PC-9 (cell line): ENCODE results near the gene SHTN1. TPM values are rescaled to one million over a fixed set of nuclear protein-coding genes. Genes with fewer than 3 reads are reported as not detected.

Source experiments
- BruUV-seq: library from RNA; stranded (reverse); fragments of 400-500 nt; replicated peaks from 2 replicates; lab custom pipeline; 2021; lab: Mats Ljungman, UMichigan
- CTCF ChIA-PET: fragments of 300-600 bp; sonication (Branson Sonifier 250); formaldehyde crosslinking; loops from one replicate; lab custom pipeline; 2022; ENCODE audit warnings: antibody characterized with exemption; lab: Charles Lee
- POLR2A ChIA-PET: fragments of 300-600 bp; sonication (Branson Sonifier 250); formaldehyde crosslinking; loops from one replicate; lab custom pipeline; 2022; ENCODE audit warnings: antibody characterized with exemption; ENCODE audit not compliant: unreplicated experiment; lab: Charles Lee
- DNase-seq, 2 experiments: peaks; one replicate each; pipeline versions ENCODE4 v3.0.0 to v3.0.0-alpha.2; 2015 to 2022; ENCODE audit warnings: mixed read lengths in 1 of 2
- H2AFZ ChIP-seq: fragments of 200-600 bp; sonication (generic); 2 replicates; pipeline ENCODE4 v1.8.1; 2017; ENCODE audit warnings: antibody characterized with exemption
- H3F3A ChIP-seq: fragments of 200-600 bp; sonication (generic); 2 replicates; pipeline ENCODE4 v1.8.1; 2017; ENCODE audit warnings: antibody characterized with exemption, mild to moderate bottlenecking, low read depth; ENCODE audit not compliant: insufficient read depth
- H3K27ac ChIP-seq: fragments of 200-600 bp; sonication (generic); 2 replicates; pipeline ENCODE4 v1.6.1; 2016; ENCODE audit warnings: mixed run types
- H3K27me3 ChIP-seq: fragments of 200-600 bp; sonication (generic); 2 replicates; pipeline ENCODE4 v1.6.1; 2016; ENCODE audit warnings: low read depth, mixed run types; ENCODE audit not compliant: insufficient read depth
- H3K36me3 ChIP-seq: fragments of 200-600 bp; sonication (generic); 2 replicates; pipeline ENCODE4 v1.6.1; 2016; ENCODE audit warnings: low read depth, mixed run types
- H3K4me1 ChIP-seq: fragments of 200-600 bp; sonication (generic); replicated peaks from 2 replicates; pipeline ENCODE4 v1.6.1; 2016; ENCODE audit warnings: mixed run types; ENCODE audit not compliant: insufficient read depth
- H3K4me2 ChIP-seq: fragments of 200-600 bp; sonication (generic); 2 replicates; pipeline ENCODE4 v1.6.1; 2017; ENCODE audit warnings: mixed run types
- H3K4me3 ChIP-seq: fragments of 200-600 bp; sonication (generic); 2 replicates; pipeline ENCODE4 v1.6.1; 2016; ENCODE audit warnings: mixed run types
- H3K79me2 ChIP-seq: fragments of 200-600 bp; sonication (generic); 2 replicates; pipeline ENCODE4 v1.6.1; 2017; ENCODE audit warnings: low read depth, mixed run types
- H3K9me2 ChIP-seq: fragments of 200-600 bp; sonication (generic); 2 replicates; pipeline ENCODE4 v1.8.1; 2017; ENCODE audit warnings: mild to moderate bottlenecking; ENCODE audit not compliant: insufficient read depth
- H3K9me3 ChIP-seq: fragments of 200-600 bp; sonication (generic); 2 replicates; pipeline ENCODE4 v1.8.1; 2016; ENCODE audit warnings: low read depth; ENCODE audit not compliant: insufficient read depth
- H4K20me1 ChIP-seq: fragments of 200-600 bp; sonication (generic); 2 replicates; pipeline ENCODE4 v1.8.1; 2017; ENCODE audit not compliant: insufficient read depth
- CTCF ChIP-seq: fragments of 200-600 bp; sonication (generic); conservative IDR thresholded peaks from 2 replicates; pipeline ENCODE4 v1.6.1; 2017; ENCODE audit warnings: mixed run types, antibody characterized with exemption, mild to moderate bottlenecking, moderate library complexity
- EZH2 ChIP-seq: fragments of 200-600 bp; sonication (generic); IDR thresholded peaks from 2 replicates; pipeline ENCODE4 v1.8.0; 2017; ENCODE audit warnings: antibody characterized with exemption, low read depth
- intact Hi-C: fragments of 100-400 bp; cut with micrococcal nuclease; formaldehyde crosslinking; loops from one replicate; pipeline ENCODE4 v1.10.0; 2022; ENCODE audit not compliant: unreplicated experiment
- total RNA-seq: library from RNA; stranded (reverse); gene quantifications from 2 replicates; pipeline ENCODE4 v1.2.3, GENCODE V29; 2021

Gene SHTN1
- total RNA-seq, 1 experiment from 2014 or later: 33.6 TPM

- no peak for TF ChIP-seq CTCF
- TF ChIP-seq EZH2: no peak
- ChIA-PET CTCF (no interaction called here), POLR2A (interaction anchor here (0.7 kb wide), 1 partner anchor 100 kb away, joined by 49 read pairs; no protein-coding TSS in a partner anchor)
- no peaks in the 10 kb centered on the region for H3K9me2 ChIP-seq
- DNase-seq: no peak
- no peaks in the 10 kb centered on the region for H3K27me3 ChIP-seq
- no peak overlapping the region for H3K4me3 ChIP-seq
- no peaks in the 10 kb centered on the region for H4K20me1 ChIP-seq
- no peaks in the 10 kb centered on the region for H3F3A ChIP-seq
- no peaks in the 10 kb centered on the region for H3K4me1 ChIP-seq
- H3K9me3 ChIP-seq: no peaks in the 10 kb centered on the region
- no peaks in the 10 kb centered on the region for H3K36me3 ChIP-seq
- BruUV-seq: no TSS peak
- H3K79me2 ChIP-seq: 0 out of 2 replicates have a peak, but pooled peaks cover 4% of the 10 kb centered on the region
- intact Hi-C loops: no loop called here
- H2AFZ ChIP-seq: no peak overlapping the region
- H3K4me2 ChIP-seq: no peak overlapping the region
- no peak overlapping the region for H3K27ac ChIP-seq
These were observed 14.6 kb downstream of the SHTN1 start for GRCh38 chr10:116990276-116990800.

GRCh38 chr10:116989439-116989838, 15.5 kb downstream of the SHTN1 start:
- Histone ChIP-seq H3K9me2 (no peaks in the 10 kb centered on the region), H3K36me3 (no peaks in the 10 kb centered on the region), H3K79me2 (0 out of 2 replicates have a peak, but pooled peaks cover 4% of the 10 kb centered on the region), H3K4me1 (no peaks in the 10 kb centered on the region), H3F3A (no peaks in the 10 kb centered on the region), H3K9me3 (no peaks in the 10 kb centered on the region), H3K4me2 (no peak overlapping the region), H2AFZ (no peak overlapping the region), H3K4me3 (no peak overlapping the region), H3K27me3 (no peaks in the 10 kb centered on the region), H4K20me1 (no peaks in the 10 kb centered on the region), H3K27ac (no peak overlapping the region)
- intact Hi-C loops: no loop called here
- ChIA-PET POLR2A (no interaction called here), CTCF (no interaction called here)
- BruUV-seq: no TSS peak
- TF ChIP-seq CTCF (no peak), EZH2 (no peak)
- DNase-seq: no peak

GRCh38 chr10:116988311-116988710, 16.7 kb downstream of the SHTN1 start:
- H3K4me2 ChIP-seq: no peak overlapping the region
- CTCF ChIA-PET: no interaction called here
- H3K4me3 ChIP-seq: no peak overlapping the region
- no peaks in the 10 kb centered on the region for H3K36me3 ChIP-seq
- H3K4me1 ChIP-seq: no peaks in the 10 kb centered on the region
- no peak for TF ChIP-seq EZH2
- TF ChIP-seq CTCF: no peak
- H4K20me1 ChIP-seq: no peaks in the 10 kb centered on the region
- POLR2A ChIA-PET: no interaction called here
- H3F3A ChIP-seq: no peaks in the 10 kb centered on the region
- no peaks in the 10 kb centered on the region for H3K79me2 ChIP-seq
- no TSS peak for BruUV-seq
- no peak overlapping the region for H2AFZ ChIP-seq
- H3K9me3 ChIP-seq: no peaks in the 10 kb centered on the region
- DNase-seq: no peak
- intact Hi-C loops: no loop called here
- no peaks in the 10 kb centered on the region for H3K27me3 ChIP-seq
- H3K9me2 ChIP-seq: no peaks in the 10 kb centered on the region
- H3K27ac ChIP-seq: no peak overlapping the region
